Fibroblast of gingiva (primary cell): ENCODE measurements around the gene HOXB4.
A peak's percentile ranks its signal among the peaks of the same experiment; 100 is the strongest.

ENCODE experiments used
- DNase-seq: peaks from one replicate; pipeline ENCODE4 v3.0.0-alpha.2; 2011; ENCODE audit warnings: low read depth

HOXB4 gene

GRCh38 chr17:48577946-48578615 lies at the start of gene HOXB4:
HOXB4 (minus strand) TSS chr17:48578350; CDS start chr17:48578319, 31 bp downstream.
- DNase-seq, result no peak

DNA sequence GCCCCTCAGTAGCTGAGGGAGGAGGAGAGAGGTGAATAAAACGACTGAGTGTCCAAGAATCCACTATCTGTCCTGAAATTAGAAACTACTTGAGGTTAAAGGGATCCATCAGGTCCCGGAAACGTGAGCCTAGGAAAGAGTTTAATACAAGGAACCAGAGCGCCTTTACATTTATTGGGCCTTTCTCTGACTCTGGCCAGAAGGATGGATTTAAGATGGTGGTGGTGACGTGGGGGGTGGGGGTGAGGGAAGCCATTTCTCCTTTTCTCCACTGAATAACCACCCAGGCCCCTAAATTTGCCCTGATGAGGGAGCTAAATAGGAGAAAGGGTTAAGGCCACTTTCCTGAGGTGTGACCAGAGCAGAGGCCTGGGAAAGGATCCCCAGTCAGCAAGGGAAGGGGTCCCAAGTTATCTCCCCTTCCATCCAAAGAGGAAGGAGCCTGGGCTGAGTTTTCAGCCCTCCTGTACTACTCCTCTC lies 49.0 kb upstream of the HOXB4 start:
- no peak for DNase-seq

- DNase-seq, result no peak
Observed at GRCh38 chr17:48626245-48627117, 48.3 kb upstream of the HOXB4 start, which contains the start of gene HOXB9. HOXB9 (minus strand) TSS chr17:48626358; CDS start chr17:48626269, 89 bp downstream.

DNA sequence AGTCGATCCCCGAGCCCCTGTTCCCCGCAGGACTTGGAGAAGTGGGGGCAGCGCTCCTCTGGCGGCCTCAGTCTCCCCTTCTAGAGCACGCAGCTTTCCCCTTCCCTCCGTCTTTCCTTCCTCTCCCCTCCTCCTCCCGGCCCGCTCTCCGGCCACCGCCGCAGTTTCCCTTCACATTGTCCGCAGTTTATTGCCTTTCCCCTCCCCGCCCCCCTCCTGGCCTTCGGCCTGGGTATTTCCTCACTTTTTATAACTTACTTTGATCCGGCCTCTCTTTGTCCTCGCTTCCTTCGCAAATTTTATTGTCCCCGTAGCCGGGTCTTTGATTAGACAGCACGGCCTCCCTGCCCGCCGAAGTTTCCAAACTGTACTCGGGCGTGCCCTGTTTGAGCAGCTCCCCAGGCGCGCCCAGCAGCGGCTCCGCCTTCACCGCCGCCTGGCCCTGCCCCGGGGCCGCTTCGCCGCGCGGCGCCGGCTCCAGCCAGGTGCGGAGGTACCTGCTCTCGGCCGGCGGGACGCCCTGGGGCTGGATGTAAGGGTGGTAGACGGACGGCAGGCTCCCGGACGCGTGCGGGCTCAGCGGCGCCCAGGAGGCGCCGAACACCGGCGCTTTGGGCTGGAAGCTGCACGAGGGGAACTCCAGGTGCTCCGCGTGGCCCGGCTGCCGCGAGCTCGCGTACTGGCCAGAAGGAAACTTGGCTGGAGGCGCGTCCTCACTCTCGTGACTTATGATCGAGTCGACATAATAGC lies 47.5 kb upstream of the HOXB4 start:
- no peak for DNase-seq

- no peak for DNase-seq
Observed at GRCh38 chr17:48624544-48625494, 46.7 kb upstream of the HOXB4 start.

- no peak for DNase-seq
Observed at GRCh38 chr17:48624118-48624517, 46.0 kb upstream of the HOXB4 start.

GRCh38 chr17:48623583-48623982 lies 45.4 kb upstream of the HOXB4 start:
- DNase-seq, result no peak

- DNase-seq, result no peak
Observed at GRCh38 chr17:48622857-48623256, 44.7 kb upstream of the HOXB4 start.

GRCh38 chr17:48621410-48622392 lies 43.6 kb upstream of the HOXB4 start:
- DNase-seq, result no peak

GRCh38 chr17:48620461-48621139 lies 42.5 kb upstream of the HOXB4 start:
- DNase-seq, result no peak

DNA sequence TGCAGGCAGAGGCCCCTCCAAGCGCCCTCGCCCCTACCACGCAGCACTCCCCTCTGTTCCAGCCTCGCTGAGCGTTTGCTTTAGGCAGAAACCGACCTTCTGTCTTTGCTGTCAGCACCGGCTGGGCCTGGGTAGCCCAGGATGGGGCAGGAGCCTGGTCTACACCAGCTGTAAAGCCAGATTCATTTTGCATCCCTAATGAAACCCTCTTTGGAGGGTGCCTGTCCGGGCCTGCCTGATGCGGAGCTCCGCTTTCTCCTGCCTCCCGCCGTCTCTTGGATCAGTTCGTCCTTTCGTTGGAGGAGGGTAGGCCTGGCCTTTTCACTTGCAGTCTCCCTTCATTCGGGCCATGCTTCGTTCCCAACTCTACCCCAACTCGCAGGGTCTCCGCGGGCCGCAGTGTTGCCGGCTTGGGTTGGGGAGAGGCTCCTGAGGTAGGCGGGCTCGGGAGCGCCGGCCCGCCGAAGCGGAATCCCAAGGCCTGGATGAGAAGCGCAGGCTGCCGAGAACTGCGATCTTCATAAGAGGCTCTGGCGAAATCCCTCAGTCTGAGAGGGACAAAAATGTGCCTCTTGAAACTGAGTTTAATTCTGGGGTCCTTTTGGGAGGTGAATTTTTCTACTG lies 41.8 kb upstream of the HOXB4 start:
- no peak for DNase-seq

- peak; percentile 60 for DNase-seq
Observed at GRCh38 chr17:48618256-48618896, 40.2 kb upstream of the HOXB4 start.

DNA sequence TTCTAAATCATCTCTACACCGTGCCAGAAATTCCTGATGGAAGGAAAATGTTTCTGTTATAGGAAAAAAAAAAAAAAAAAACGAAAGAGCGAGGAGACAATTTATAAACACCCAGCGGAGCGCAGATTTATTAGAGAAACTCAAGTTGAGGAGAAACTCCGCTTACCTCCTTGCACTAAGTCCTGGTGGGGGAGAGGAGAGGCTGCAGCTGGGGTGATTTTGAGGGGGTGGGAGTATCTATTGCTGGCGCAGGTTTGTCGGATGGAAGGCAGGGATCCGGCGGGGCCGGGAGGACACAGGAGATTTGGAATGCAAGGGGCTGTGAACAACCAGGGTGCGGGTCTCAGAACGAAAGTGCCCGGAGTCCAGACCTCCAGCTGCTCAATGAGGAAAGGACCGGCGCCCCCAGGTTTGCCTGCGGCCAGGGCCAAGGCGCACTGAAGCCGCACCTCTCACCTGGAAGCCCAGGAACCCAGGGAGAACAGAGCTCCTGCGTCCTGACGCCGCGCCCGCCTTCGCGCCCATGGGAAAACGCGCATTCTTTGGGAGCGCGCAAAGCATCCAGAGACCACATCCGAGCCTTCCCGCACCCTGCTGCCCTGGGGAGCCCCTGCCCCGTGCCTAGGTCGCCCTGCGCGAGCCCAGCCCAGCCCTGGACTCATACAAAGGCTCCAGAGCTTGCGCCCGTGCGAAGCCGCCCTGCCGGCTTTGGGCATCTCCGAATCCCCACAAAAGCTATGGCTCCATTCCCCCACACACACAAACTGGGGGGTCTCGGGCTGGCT lies 39.5 kb upstream of the HOXB4 start:
- no peak for DNase-seq

- no peak for DNase-seq
Observed at GRCh38 chr17:48616717-48617470, 38.7 kb upstream of the HOXB4 start.

DNA sequence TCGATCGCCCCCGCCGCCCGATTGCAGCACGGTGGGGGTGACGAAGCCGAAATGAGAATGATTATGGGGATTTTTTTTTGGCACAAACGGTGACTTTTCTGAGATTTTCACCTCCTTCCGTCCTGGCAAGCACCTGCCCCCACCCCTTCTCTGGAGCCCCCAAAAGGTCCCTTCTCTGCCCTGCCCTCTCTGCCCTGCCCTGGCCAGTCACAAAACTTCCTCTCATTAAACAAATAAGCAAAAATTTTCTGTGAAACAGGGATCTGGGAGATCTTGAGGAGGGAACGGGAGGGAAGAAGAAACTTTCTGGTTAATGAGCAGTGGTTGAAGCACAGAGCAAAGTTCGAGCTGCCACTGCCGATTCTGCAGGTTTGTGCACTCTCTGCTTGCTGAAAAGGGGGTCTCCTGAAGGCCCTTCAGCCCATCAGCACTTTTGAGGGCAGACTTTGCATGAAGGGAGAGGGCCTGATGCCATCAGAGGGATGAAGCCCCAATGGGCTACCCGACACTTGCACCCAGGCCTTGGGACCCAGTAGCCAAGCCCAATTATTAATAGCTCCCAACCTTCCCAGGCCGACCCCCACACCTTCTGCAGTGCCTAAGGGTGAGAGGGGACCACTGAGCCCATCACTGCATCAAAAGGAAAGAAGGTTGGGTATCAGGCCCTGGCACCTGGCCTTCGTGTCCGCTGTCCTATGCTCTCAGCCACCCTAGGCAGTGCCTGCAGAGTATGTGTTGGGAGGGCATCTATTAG lies 38.0 kb upstream of the HOXB4 start:
- DNase-seq, result no peak
